C4-2B (cell line): ENCODE results near the gene CD300LD.

Experiments used
- CTCF ChIP-seq: fragments of 450-650 bp; conservative IDR thresholded peaks from 2 replicates; pipeline ENCODE4 v1.5.1; 2017; ENCODE audit warnings: mild to moderate bottlenecking
- ZFX ChIP-seq: fragments of 450-650 bp; IDR thresholded peaks from 2 replicates; pipeline ENCODE4 v1.6.1; 2017

- TF ChIP-seq CTCF: no peak
- TF ChIP-seq ZFX: no peak
These were observed 11.7 kb upstream of the CD300LD start for GRCh38 chr17:74603746-74604145.
